ENCODE results near the gene SIGLEC8. TPM values are rescaled to one million over a fixed set of nuclear protein-coding genes. Genes with fewer than 3 reads are reported as not detected.

The SIGLEC8 gene
- total RNA-seq, 1 experiment from 2014 or later = not detected

DNA sequence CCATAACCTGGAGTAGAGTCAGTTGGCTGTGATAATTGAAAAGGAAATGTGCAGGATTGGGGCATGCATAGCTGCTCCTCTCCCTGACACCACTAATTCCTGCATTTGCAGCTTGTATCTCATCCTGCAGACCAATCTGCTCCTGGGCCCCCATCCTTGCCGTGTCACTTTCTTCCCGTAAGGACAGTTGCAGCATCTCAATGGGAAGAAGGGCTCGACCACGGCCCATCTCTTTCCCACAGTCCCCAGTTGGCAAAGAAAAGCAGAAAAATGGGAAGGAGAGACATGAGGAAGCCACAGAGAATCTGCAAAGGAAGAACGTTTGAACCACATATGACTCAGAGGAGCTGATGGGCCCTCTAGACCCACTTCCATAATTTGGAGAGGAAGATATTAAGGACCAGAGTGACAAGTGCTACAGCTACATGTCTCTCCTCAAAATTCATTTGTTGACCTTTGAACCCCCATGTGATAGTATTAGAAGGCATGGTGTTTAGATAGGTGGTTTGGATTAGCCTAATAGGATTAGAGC, 45.1 kb upstream of the SIGLEC8 start:
- ChIA-PET POLR2A (no interaction called here), CTCF (interaction anchor here (0.5 kb wide), 1 partner anchor 81 kb away, joined by 3 read pairs; no protein-coding TSS in a partner anchor)
- H3K9me3 Mint-ChIP-seq = peaks cover 19% of the 10 kb centered on the region

DNA sequence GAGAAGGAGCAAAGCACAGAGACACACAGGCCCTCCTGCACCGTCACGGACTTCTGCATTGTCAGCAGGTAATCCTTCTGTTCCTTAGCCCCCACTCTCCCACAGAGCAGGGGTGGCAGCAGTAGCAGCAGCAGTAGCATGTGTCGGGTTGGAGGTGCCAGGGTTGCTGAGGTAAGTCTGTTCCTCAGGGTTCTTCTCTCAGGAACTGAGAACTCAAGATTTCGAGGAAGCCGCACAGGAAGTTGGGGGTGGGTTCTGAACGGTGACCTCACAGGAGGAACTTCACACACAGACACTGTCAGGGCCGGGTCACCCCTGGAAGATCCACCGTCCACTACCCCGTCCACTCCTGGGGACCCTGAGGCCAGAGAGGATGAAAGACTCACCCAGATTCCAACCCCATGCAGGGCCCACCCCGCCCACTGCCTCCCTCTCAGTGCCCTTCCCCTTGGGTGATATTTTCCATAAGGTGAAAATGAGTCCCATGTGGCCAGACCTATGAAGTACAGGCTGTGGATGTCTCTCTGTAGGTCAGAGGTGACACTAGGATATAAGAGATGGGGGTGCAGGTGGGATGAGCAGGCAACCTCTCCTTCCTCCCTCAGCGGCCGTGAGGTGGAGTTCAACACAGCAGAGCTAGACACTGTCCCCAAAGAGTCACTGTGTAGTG, 43.5 kb upstream of the SIGLEC8 start, which contains the start of gene SIGLEC12:
Gene SIGLEC12 (minus strand): TSS at position 207 of the 670 bp plus-strand sequence. CDS start 67 bp downstream, at position 140.
- CTCF ChIA-PET = no interaction called here
- TF ChIP-seq NR2C2 (CRISPR knock-in tag; IDR thresholded peaks at IDR 0.05) (no peak), ZNF138 (CRISPR knock-in tag; conservative IDR thresholded peaks at IDR 0.05) (no peak), JUN (CRISPR knock-in tag; IDR thresholded peaks at IDR 0.05) (no peak), TP53 (CRISPR knock-in tag; IDR thresholded peaks at IDR 0.05) (no peak), NFYB (CRISPR knock-in tag; conservative IDR thresholded peaks at IDR 0.05; ENCODE audit: low read depth) (no peak)
- TF ChIP-seq, protein P1, sequence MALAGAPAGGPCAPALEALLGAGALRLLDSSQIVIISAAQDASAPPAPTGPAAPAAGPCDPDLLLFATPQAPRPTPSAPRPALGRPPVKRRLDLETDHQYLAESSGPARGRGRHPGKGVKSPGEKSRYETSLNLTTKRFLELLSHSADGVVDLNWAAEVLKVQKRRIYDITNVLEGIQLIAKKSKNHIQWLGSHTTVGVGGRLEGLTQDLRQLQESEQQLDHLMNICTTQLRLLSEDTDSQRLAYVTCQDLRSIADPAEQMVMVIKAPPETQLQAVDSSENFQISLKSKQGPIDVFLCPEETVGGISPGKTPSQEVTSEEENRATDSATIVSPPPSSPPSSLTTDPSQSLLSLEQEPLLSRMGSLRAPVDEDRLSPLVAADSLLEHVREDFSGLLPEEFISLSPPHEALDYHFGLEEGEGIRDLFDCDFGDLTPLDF (CRISPR knock-in tag; IDR thresholded peaks at IDR 0.05) = no peak
- TF ChIP-seq, protein P2, sequence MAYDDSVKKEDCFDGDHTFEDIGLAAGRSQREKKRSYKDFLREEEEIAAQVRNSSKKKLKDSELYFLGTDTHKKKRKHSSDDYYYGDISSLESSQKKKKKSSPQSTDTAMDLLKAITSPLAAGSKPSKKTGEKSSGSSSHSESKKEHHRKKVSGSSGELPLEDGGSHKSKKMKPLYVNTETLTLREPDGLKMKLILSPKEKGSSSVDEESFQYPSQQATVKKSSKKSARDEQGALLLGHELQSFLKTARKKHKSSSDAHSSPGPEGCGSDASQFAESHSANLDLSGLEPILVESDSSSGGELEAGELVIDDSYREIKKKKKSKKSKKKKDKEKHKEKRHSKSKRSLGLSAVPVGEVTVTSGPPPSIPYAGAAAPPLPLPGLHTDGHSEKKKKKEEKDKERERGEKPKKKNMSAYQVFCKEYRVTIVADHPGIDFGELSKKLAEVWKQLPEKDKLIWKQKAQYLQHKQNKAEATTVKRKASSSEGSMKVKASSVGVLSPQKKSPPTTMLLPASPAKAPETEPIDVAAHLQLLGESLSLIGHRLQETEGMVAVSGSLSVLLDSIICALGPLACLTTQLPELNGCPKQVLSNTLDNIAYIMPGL (CRISPR knock-in tag; IDR thresholded peaks at IDR 0.05) = no peak
- POLR2A ChIA-PET = no interaction called here
- peaks cover 19% of the 10 kb centered on the region for H3K9me3 Mint-ChIP-seq
- DNase-seq (ENCODE audit: low spot score) = no peak
- no peaks in the 10 kb centered on the region for H3K36me3 Mint-ChIP-seq
- no peak within 1 kb of the TSS for H3K4me3 Mint-ChIP-seq
- peaks cover 44% of the 10 kb centered on the region for H3K27me3 Mint-ChIP-seq (ENCODE audit: low read depth)
- H3K4me1 Mint-ChIP-seq = no peaks in the 10 kb centered on the region
- no peak within 1 kb of the TSS for H3K27ac Mint-ChIP-seq
- no peak for ATAC-seq

More for the DNA sequence above, 45.1 kb upstream of the SIGLEC8 start:
- H3K27ac Mint-ChIP-seq = no peak overlapping the region
- TF ChIP-seq, protein P3, sequence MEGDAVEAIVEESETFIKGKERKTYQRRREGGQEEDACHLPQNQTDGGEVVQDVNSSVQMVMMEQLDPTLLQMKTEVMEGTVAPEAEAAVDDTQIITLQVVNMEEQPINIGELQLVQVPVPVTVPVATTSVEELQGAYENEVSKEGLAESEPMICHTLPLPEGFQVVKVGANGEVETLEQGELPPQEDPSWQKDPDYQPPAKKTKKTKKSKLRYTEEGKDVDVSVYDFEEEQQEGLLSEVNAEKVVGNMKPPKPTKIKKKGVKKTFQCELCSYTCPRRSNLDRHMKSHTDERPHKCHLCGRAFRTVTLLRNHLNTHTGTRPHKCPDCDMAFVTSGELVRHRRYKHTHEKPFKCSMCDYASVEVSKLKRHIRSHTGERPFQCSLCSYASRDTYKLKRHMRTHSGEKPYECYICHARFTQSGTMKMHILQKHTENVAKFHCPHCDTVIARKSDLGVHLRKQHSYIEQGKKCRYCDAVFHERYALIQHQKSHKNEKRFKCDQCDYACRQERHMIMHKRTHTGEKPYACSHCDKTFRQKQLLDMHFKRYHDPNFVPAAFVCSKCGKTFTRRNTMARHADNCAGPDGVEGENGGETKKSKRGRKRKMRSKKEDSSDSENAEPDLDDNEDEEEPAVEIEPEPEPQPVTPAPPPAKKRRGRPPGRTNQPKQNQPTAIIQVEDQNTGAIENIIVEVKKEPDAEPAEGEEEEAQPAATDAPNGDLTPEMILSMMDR (IDR thresholded peaks at IDR 0.05) = no peak
- no peak for TF ChIP-seq TEAD4 (CRISPR knock-in tag; IDR thresholded peaks at IDR 0.05)
- no peak for TF ChIP-seq IRF2 (CRISPR knock-in tag; IDR thresholded peaks at IDR 0.05; ENCODE audit: borderline replicate concordance, low read depth)
- TF ChIP-seq, protein P4, sequence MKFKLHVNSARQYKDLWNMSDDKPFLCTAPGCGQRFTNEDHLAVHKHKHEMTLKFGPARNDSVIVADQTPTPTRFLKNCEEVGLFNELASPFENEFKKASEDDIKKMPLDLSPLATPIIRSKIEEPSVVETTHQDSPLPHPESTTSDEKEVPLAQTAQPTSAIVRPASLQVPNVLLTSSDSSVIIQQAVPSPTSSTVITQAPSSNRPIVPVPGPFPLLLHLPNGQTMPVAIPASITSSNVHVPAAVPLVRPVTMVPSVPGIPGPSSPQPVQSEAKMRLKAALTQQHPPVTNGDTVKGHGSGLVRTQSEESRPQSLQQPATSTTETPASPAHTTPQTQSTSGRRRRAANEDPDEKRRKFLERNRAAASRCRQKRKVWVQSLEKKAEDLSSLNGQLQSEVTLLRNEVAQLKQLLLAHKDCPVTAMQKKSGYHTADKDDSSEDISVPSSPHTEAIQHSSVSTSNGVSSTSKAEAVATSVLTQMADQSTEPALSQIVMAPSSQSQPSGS (CRISPR knock-in tag; IDR thresholded peaks at IDR 0.05; ENCODE audit: borderline replicate concordance, low read depth) = no peak
- TF ChIP-seq, protein P5, sequence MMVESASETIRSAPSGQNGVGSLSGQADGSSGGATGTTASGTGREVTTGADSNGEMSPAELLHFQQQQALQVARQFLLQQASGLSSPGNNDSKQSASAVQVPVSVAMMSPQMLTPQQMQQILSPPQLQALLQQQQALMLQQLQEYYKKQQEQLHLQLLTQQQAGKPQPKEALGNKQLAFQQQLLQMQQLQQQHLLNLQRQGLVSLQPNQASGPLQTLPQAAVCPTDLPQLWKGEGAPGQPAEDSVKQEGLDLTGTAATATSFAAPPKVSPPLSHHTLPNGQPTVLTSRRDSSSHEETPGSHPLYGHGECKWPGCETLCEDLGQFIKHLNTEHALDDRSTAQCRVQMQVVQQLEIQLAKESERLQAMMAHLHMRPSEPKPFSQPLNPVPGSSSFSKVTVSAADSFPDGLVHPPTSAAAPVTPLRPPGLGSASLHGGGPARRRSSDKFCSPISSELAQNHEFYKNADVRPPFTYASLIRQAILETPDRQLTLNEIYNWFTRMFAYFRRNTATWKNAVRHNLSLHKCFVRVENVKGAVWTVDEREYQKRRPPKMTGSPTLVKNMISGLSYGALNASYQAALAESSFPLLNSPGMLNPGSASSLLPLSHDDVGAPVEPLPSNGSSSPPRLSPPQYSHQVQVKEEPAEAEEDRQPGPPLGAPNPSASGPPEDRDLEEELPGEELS (CRISPR knock-in tag; IDR thresholded peaks at IDR 0.05) = no peak
- no peak for TF ChIP-seq GTF2I (CRISPR knock-in tag; conservative IDR thresholded peaks at IDR 0.05)
- TF ChIP-seq ZNF263 (CRISPR knock-in tag; IDR thresholded peaks at IDR 0.05; ENCODE audit: low read depth) = no peak
- no peak for TF ChIP-seq FOXJ3 (CRISPR knock-in tag; IDR thresholded peaks at IDR 0.05; ENCODE audit: borderline replicate concordance)
- TF ChIP-seq, protein P6, sequence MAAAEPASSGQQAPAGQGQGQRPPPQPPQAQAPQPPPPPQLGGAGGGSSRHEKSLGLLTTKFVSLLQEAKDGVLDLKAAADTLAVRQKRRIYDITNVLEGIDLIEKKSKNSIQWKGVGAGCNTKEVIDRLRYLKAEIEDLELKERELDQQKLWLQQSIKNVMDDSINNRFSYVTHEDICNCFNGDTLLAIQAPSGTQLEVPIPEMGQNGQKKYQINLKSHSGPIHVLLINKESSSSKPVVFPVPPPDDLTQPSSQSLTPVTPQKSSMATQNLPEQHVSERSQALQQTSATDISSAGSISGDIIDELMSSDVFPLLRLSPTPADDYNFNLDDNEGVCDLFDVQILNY (CRISPR knock-in tag; IDR thresholded peaks at IDR 0.05) = no peak
- TF ChIP-seq, protein P7, sequence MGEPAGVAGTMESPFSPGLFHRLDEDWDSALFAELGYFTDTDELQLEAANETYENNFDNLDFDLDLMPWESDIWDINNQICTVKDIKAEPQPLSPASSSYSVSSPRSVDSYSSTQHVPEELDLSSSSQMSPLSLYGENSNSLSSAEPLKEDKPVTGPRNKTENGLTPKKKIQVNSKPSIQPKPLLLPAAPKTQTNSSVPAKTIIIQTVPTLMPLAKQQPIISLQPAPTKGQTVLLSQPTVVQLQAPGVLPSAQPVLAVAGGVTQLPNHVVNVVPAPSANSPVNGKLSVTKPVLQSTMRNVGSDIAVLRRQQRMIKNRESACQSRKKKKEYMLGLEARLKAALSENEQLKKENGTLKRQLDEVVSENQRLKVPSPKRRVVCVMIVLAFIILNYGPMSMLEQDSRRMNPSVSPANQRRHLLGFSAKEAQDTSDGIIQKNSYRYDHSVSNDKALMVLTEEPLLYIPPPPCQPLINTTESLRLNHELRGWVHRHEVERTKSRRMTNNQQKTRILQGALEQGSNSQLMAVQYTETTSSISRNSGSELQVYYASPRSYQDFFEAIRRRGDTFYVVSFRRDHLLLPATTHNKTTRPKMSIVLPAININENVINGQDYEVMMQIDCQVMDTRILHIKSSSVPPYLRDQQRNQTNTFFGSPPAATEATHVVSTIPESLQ (CRISPR knock-in tag; IDR thresholded peaks at IDR 0.05) = no peak
- no peak for TF ChIP-seq ZNF671 (CRISPR knock-in tag; IDR thresholded peaks at IDR 0.05)
- TF ChIP-seq MYBL2 (CRISPR knock-in tag; IDR thresholded peaks at IDR 0.05) = no peak
- TF ChIP-seq RORB (CRISPR knock-in tag; IDR thresholded peaks at IDR 0.05) = no peak
- no peak for TF ChIP-seq NFE2L1 (CRISPR knock-in tag; IDR thresholded peaks at IDR 0.05)
- no peak for TF ChIP-seq CREM (CRISPR knock-in tag; IDR thresholded peaks at IDR 0.05)
- no peak for TF ChIP-seq CBFB (CRISPR knock-in tag; IDR thresholded peaks at IDR 0.05; ENCODE audit: low read depth)
- TF ChIP-seq, protein P8, sequence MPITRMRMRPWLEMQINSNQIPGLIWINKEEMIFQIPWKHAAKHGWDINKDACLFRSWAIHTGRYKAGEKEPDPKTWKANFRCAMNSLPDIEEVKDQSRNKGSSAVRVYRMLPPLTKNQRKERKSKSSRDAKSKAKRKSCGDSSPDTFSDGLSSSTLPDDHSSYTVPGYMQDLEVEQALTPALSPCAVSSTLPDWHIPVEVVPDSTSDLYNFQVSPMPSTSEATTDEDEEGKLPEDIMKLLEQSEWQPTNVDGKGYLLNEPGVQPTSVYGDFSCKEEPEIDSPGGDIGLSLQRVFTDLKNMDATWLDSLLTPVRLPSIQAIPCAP (CRISPR knock-in tag; IDR thresholded peaks at IDR 0.05) = no peak
- no peaks in the 10 kb centered on the region for H3K4me1 Mint-ChIP-seq
- peaks cover 46% of the 10 kb centered on the region for H3K27me3 Mint-ChIP-seq (ENCODE audit: low read depth)
- no peak overlapping the region for H3K4me3 Mint-ChIP-seq
- ATAC-seq (no peak), DNase-seq (ENCODE audit: low spot score) (no peak)
- no peaks in the 10 kb centered on the region for H3K36me3 Mint-ChIP-seq

All from WTC11 (cell line).